Endothelial cell of umbilical vein (primary cell): ENCODE measurements around the gene GON4L. TPM values are rescaled to one million over a fixed set of nuclear protein-coding genes. Genes with fewer than 3 reads are reported as not detected.

Source experiments
- BruUV-seq: library from RNA; stranded (reverse); fragments of 400-500 nt; replicated peaks from 2 replicates; lab custom pipeline; 2021; lab: Mats Ljungman, UMichigan
- CTCF ChIA-PET: fragments of 300-600, 350-600 bp; sonication (Branson Sonifier 250); formaldehyde crosslinking; loops from one replicate; lab custom pipeline; 2021; ENCODE audit warnings: antibody characterized with exemption, inconsistent platforms; lab: Charles Lee
- POLR2A ChIA-PET: fragments of 300-600, 350-600 bp; sonication (Branson Sonifier 250); formaldehyde crosslinking; loops from one replicate; lab custom pipeline; 2021; ENCODE audit warnings: antibody characterized with exemption, inconsistent platforms; lab: Charles Lee
- DNase-seq: peaks from one replicate; pipeline ENCODE4 v3.0.0-alpha.2; 2011; ENCODE audit warnings: low read depth, low spot score
- FAIRE-seq: peaks from 2 replicates; lab custom pipeline; 2011; peaks lifted over from hg19 to GRCh38; lab: Jason Lieb, UNC
- H2AFZ ChIP-seq: 2 replicates; pipeline ENCODE4 v1.6.0; 2012; ENCODE audit warnings: low read depth, low read length, control low read depth, inconsistent platforms
- H3K27ac ChIP-seq: 2 replicates; pipeline ENCODE4 v1.5.1; 2011; ENCODE audit warnings: low read depth, mild to moderate bottlenecking, control low read depth, low read length, moderate library complexity; ENCODE audit not compliant: insufficient read depth
- H3K27me3 ChIP-seq, 2 experiments: 2 replicates each; pipeline versions ENCODE4 v1.6.0 to v1.6.1; 2011; ENCODE audit warnings: low read length in 2 of 2, mixed read lengths in 1 of 2; ENCODE audit not compliant: control insufficient read depth in 2 of 2, insufficient read depth in 2 of 2
- H3K36me3 ChIP-seq, 2 experiments: 2 replicates in 1 of 2; 3 replicates in 1 of 2; pipeline ENCODE4 v1.5.1; 2011; ENCODE audit warnings: low read length in 2 of 2, mild to moderate bottlenecking in 1 of 2, moderate library complexity in 1 of 2; ENCODE audit not compliant: control insufficient read depth in 2 of 2, insufficient read depth in 2 of 2; ENCODE audit errors: extremely low read depth in 1 of 2
- H3K4me1 ChIP-seq: 3 replicates; pipeline ENCODE4 v1.5.1; 2011; ENCODE audit warnings: mild to moderate bottlenecking, low read length; ENCODE audit not compliant: control insufficient read depth, insufficient read depth; ENCODE audit errors: extremely low read depth
- H3K4me2 ChIP-seq: 2 replicates; pipeline ENCODE4 v1.6.1; 2011; ENCODE audit warnings: low read length, control low read depth, mixed read lengths; ENCODE audit not compliant: insufficient read depth
- H3K4me3 ChIP-seq, 3 experiments: fragments of 200-600 bp in 1 of 3; sonication (generic), shearing (Covaris generic) in 1 of 3; replicated peaks in 1 of 3; 2 replicates each; pipeline ENCODE4 v1.5.1; 2011 to 2016; ENCODE audit warnings: control low read depth in 3 of 3, low read length in 3 of 3, mild to moderate bottlenecking in 2 of 3, inconsistent platforms in 1 of 3, low read depth in 1 of 3, moderate library complexity in 1 of 3; ENCODE audit not compliant: insufficient read depth in 1 of 3
- H3K79me2 ChIP-seq: 2 replicates; pipeline ENCODE4 v1.6.0; 2012; ENCODE audit warnings: low read length, inconsistent platforms; ENCODE audit not compliant: control insufficient read depth, insufficient read depth
- H3K9ac ChIP-seq: replicated peaks from 2 replicates; pipeline ENCODE3; 2011; ENCODE audit warnings: low read length, control low read depth; ENCODE audit not compliant: insufficient read depth; ENCODE audit errors: extremely low read depth
- H3K9me1 ChIP-seq: replicated peaks from 3 replicates; pipeline ENCODE4 v1.6.0; 2011; ENCODE audit warnings: mild to moderate bottlenecking, low read length; ENCODE audit not compliant: control insufficient read depth, insufficient read depth; ENCODE audit errors: extremely low read depth
- H3K9me3 ChIP-seq: replicated peaks from 2 replicates; pipeline ENCODE4 v1.5.1; 2012; ENCODE audit warnings: low read length, inconsistent platforms; ENCODE audit not compliant: control insufficient read depth, insufficient read depth
- H4K20me1 ChIP-seq: replicated peaks from 2 replicates; pipeline ENCODE3; 2011; ENCODE audit warnings: mild to moderate bottlenecking, low read length; ENCODE audit not compliant: control insufficient read depth, insufficient read depth; ENCODE audit errors: extremely low read depth
- EZH2 ChIP-seq: IDR thresholded peaks from 2 replicates; pipeline ENCODE4 v1.6.1; 2012; ENCODE audit warnings: borderline replicate concordance, low read depth, mild to moderate bottlenecking, moderate library complexity, low read length, inconsistent platforms; ENCODE audit not compliant: severe bottlenecking
- FOS ChIP-seq: IDR thresholded peaks from 2 replicates; pipeline ENCODE4 v1.6.1; 2011; ENCODE audit warnings: mild to moderate bottlenecking, low read length, moderate library complexity, borderline replicate concordance; ENCODE audit not compliant: insufficient read depth
- GATA2 ChIP-seq: IDR thresholded peaks from 2 replicates; pipeline ENCODE4 v1.7.0; 2011; ENCODE audit warnings: low read depth, mild to moderate bottlenecking, moderate library complexity, mixed read lengths, low read length; ENCODE audit not compliant: insufficient read length, insufficient read depth
- JUN ChIP-seq: IDR thresholded peaks from 2 replicates; pipeline ENCODE4 v1.6.1; 2011; ENCODE audit warnings: borderline replicate concordance, low read depth; ENCODE audit not compliant: insufficient read length, insufficient read depth
- MYC ChIP-seq: IDR thresholded peaks from one replicate; pipeline ENCODE4 v1.6.1; 2011; ENCODE audit warnings: mild to moderate bottlenecking, low read depth, low read length
- POLR2A ChIP-seq: IDR thresholded peaks from 2 replicates; pipeline ENCODE4 v1.6.1; 2012; ENCODE audit warnings: low read depth, mild to moderate bottlenecking, control low read depth, low read length
- POLR2AphosphoS5 ChIP-seq: IDR thresholded peaks from 2 replicates; pipeline ENCODE4 v1.6.1; 2012; ENCODE audit warnings: low read depth, mild to moderate bottlenecking, control low read depth, low read length, moderate library complexity; ENCODE audit not compliant: insufficient read depth
- dilution Hi-C: fragments of 300-500 bp; cut with MboI; formaldehyde crosslinking; loops from one replicate; pipeline ENCODE4 v1.15.0; 2019; ENCODE audit warnings: low sequenced_read_pairs; ENCODE audit not compliant: extremely low pct_ligation_motif_present
- intact Hi-C: fragments of 100-400 bp; cut with micrococcal nuclease; formaldehyde crosslinking; loops from one replicate; pipeline ENCODE4 v1.10.0; 2022
- polyA plus RNA-seq, 4 experiments: library from polyadenylated mRNA; depleted of rRNA in 3 of 4; stranded (reverse) in 3 of 4; unstranded in 1 of 4; fragments of >200 nt; gene quantifications; 2 replicates each; pipeline versions ENCODE4 v1.2.1 to v1.2.3, GENCODE V29; 2011 to 2012; ENCODE audit warnings: missing spikeins in 1 of 4
- total RNA-seq: library from RNA; stranded (reverse); gene quantifications from 2 replicates; pipeline ENCODE4 v1.2.3, GENCODE V29; 2021
- TF ChIP-seq, protein P1 (sequence below), 2 donors: IDR thresholded peaks; 1 replicate in 1 of 2; 2 replicates in 1 of 2; pipeline ENCODE4 v1.5.1; 2011; ENCODE audit warnings: low read length in 2 of 2, mild to moderate bottlenecking in 2 of 2, moderate library complexity in 2 of 2, control low read depth in 1 of 2, inconsistent platforms in 1 of 2, low read depth in 1 of 2; ENCODE audit not compliant: insufficient read depth in 1 of 2; ENCODE audit errors: extremely low read depth in 1 of 2
- TF ChIP-seq, protein P2 (sequence below): IDR thresholded peaks from 2 replicates; pipeline ENCODE4 v1.6.1; 2011; ENCODE audit not compliant: insufficient read depth, insufficient read length

Gene GON4L
- total and polyA plus RNA-seq, 2 donors (not counting 3 experiments of a cell fraction or from before 2014, with no cell fraction given) = 30.5 to 58.7 TPM

- CTCF ChIA-PET = interaction anchor here (1.6 kb wide), 1 partner anchor 181 kb away, joined by 3 read pairs; no protein-coding TSS in a partner anchor
- POLR2A ChIA-PET = no interaction called here
- H4K20me1 ChIP-seq = no peaks in the 10 kb centered on the region
- no peaks in the 10 kb centered on the region for H3K79me2 ChIP-seq
- dilution Hi-C loops (no loop called here), intact Hi-C loops (no loop called here)
- H3K9me3 ChIP-seq = no peaks in the 10 kb centered on the region
- H3K4me1 ChIP-seq = no peaks in the 10 kb centered on the region
- DNase-seq = no peak
- H3K9me1 ChIP-seq = no peaks in the 10 kb centered on the region
- no peaks in the 10 kb centered on the region for H3K27me3 ChIP-seq
- H3K27ac ChIP-seq = no peak overlapping the region
- TF ChIP-seq EZH2 (no peak), FOS (no peak), MYC (no peak), GATA2 (no peak), POLR2AphosphoS5 (no peak), JUN (no peak), POLR2A (no peak)
- TF ChIP-seq, protein P1, sequence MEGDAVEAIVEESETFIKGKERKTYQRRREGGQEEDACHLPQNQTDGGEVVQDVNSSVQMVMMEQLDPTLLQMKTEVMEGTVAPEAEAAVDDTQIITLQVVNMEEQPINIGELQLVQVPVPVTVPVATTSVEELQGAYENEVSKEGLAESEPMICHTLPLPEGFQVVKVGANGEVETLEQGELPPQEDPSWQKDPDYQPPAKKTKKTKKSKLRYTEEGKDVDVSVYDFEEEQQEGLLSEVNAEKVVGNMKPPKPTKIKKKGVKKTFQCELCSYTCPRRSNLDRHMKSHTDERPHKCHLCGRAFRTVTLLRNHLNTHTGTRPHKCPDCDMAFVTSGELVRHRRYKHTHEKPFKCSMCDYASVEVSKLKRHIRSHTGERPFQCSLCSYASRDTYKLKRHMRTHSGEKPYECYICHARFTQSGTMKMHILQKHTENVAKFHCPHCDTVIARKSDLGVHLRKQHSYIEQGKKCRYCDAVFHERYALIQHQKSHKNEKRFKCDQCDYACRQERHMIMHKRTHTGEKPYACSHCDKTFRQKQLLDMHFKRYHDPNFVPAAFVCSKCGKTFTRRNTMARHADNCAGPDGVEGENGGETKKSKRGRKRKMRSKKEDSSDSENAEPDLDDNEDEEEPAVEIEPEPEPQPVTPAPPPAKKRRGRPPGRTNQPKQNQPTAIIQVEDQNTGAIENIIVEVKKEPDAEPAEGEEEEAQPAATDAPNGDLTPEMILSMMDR (IDR thresholded peaks at IDR 0.05; ENCODE audit: extremely low read depth in 1 of 2, insufficient read depth in 1 of 2, low read depth in 1 of 2, low read length in 2 of 2) = no peak
- TF ChIP-seq, protein P2, sequence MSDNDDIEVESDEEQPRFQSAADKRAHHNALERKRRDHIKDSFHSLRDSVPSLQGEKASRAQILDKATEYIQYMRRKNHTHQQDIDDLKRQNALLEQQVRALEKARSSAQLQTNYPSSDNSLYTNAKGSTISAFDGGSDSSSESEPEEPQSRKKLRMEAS = no peak
- FAIRE-seq = no peak
- H2AFZ ChIP-seq = no peak overlapping the region
- no TSS peak for BruUV-seq
- H3K36me3 ChIP-seq = peaks cover 5 to 21% of the 10 kb centered on the region in 2 experiments
- H3K9ac ChIP-seq = no peak overlapping the region
- no peak overlapping the region for H3K4me3 ChIP-seq
- no peak overlapping the region for H3K4me2 ChIP-seq
Observed at GRCh38 chr1:155809088-155809487, 47.9 kb downstream of the GON4L start.
